Liver (tissue), 9 donors: ENCODE data around the gene EFHD1. TPM values are rescaled to one million over a fixed set of nuclear protein-coding genes. Genes with fewer than 3 reads are reported as not detected.
A peak's percentile ranks its signal among the peaks of the same experiment; 100 is the strongest.

ENCODE experiments used
- DNase-seq: peaks from one replicate; pipeline ENCODE4 v3.0.0-alpha.2; 2017; ENCODE audit warnings: low spot score
- H3K27ac ChIP-seq, 2 donors: one replicate each; pipeline ENCODE4 v1.7.0; 2013; ENCODE audit warnings: inconsistent platforms in 2 of 2, low read length in 2 of 2, control low read depth in 1 of 2, low read depth in 1 of 2, mild to moderate bottlenecking in 1 of 2
- H3K27me3 ChIP-seq, 4 donors: one replicate each; pipeline versions ENCODE4 v1.6.1 to v1.7.0; 2013; ENCODE audit warnings: low read length in 3 of 4, inconsistent platforms in 1 of 4, mild to moderate bottlenecking in 1 of 4, moderate library complexity in 1 of 4; ENCODE audit not compliant: control insufficient read depth in 4 of 4, insufficient read depth in 4 of 4
- H3K36me3 ChIP-seq, 4 donors: one replicate each; pipeline versions ENCODE4 v1.6.1 to v1.7.0; 2013; ENCODE audit warnings: low read length in 3 of 4, mild to moderate bottlenecking in 3 of 4, low read depth in 1 of 4, moderate library complexity in 1 of 4; ENCODE audit not compliant: control insufficient read depth in 4 of 4, insufficient read depth in 3 of 4
- H3K4me1 ChIP-seq, 4 donors: one replicate each; pipeline versions ENCODE4 v1.6.1 to v1.7.0; 2013; ENCODE audit warnings: low read length in 3 of 4, mild to moderate bottlenecking in 3 of 4, moderate library complexity in 1 of 4; ENCODE audit not compliant: control insufficient read depth in 4 of 4, insufficient read depth in 4 of 4
- H3K4me3 ChIP-seq, 3 donors: one replicate each; pipeline versions ENCODE4 v1.6.1 to v1.7.0; 2013; ENCODE audit warnings: low read length in 3 of 3, control low read depth in 1 of 3, low read depth in 1 of 3, mild to moderate bottlenecking in 1 of 3
- H3K9ac ChIP-seq, 2 donors: one replicate each; pipeline ENCODE4 v1.7.0; 2013; ENCODE audit warnings: low read length in 2 of 2, mild to moderate bottlenecking in 2 of 2, moderate library complexity in 2 of 2, control low read depth in 1 of 2, low read depth in 1 of 2
- H3K9me3 ChIP-seq, 4 donors: one replicate each; pipeline versions ENCODE4 v1.6.1 to v1.7.0; 2013; ENCODE audit warnings: low read length in 3 of 4; ENCODE audit not compliant: control insufficient read depth in 4 of 4
- EGR1 ChIP-seq, 2 donors: IDR thresholded peaks; 2 replicates each; pipeline ENCODE4 v1.6.1; 2016 to 2018; ENCODE audit warnings: antibody characterized with exemption in 2 of 2, low read depth in 2 of 2
- FOXA1 ChIP-seq: IDR thresholded peaks from 2 replicates; pipeline ENCODE4 v1.6.1; 2016; ENCODE audit warnings: antibody characterized with exemption
- FOXA2 ChIP-seq: IDR thresholded peaks from 2 replicates; pipeline ENCODE4 v1.6.1; 2016; ENCODE audit warnings: antibody characterized with exemption
- HNF4A ChIP-seq, 2 donors: conservative IDR thresholded peaks; 2 replicates each; pipeline ENCODE4 v1.6.1; 2016; ENCODE audit warnings: antibody characterized with exemption in 2 of 2, mild to moderate bottlenecking in 2 of 2
- HNF4G ChIP-seq: IDR thresholded peaks from 2 replicates; pipeline ENCODE4 v1.6.1; 2016; ENCODE audit warnings: antibody characterized with exemption
- JUND ChIP-seq, 2 donors: IDR thresholded peaks; 2 replicates each; pipeline ENCODE4 v1.6.1; 2016; ENCODE audit warnings: antibody characterized with exemption in 2 of 2
- NR2F2 ChIP-seq: IDR thresholded peaks from 2 replicates; pipeline ENCODE4 v1.6.1; 2016; ENCODE audit warnings: antibody characterized with exemption
- RAD21 ChIP-seq, 2 donors: IDR thresholded peaks; 2 replicates each; pipeline ENCODE4 v1.6.1; 2016; ENCODE audit warnings: antibody characterized with exemption in 2 of 2, mild to moderate bottlenecking in 2 of 2
- RXRA ChIP-seq, 2 donors: IDR thresholded peaks; 2 replicates each; pipeline ENCODE4 v1.6.1; 2017 to 2018; ENCODE audit warnings: antibody characterized with exemption in 2 of 2, mild to moderate bottlenecking in 1 of 2
- SP1 ChIP-seq: IDR thresholded peaks from 2 replicates; pipeline ENCODE4 v1.6.1; 2018; ENCODE audit warnings: antibody characterized with exemption, mild to moderate bottlenecking
- TAF1 ChIP-seq: conservative IDR thresholded peaks from 2 replicates; pipeline ENCODE4 v1.6.1; 2016; ENCODE audit warnings: antibody characterized with exemption, mild to moderate bottlenecking
- YY1 ChIP-seq: IDR thresholded peaks from 2 replicates; pipeline ENCODE4 v1.6.1; 2016; ENCODE audit warnings: antibody characterized with exemption, mild to moderate bottlenecking
- WGBS: extraction: QIAGEN DNeasy Blood & Tissue Kit; methylation state at CpG from one replicate; pipeline ENCODE4 v1.1.7; 2013; 5-methylcytosine and 5-hydroxymethylcytosine counted together
- polyA plus RNA-seq, 2 donors: library from polyadenylated mRNA; stranded (reverse) in 1 of 2; unstranded in 1 of 2; fragments of 200-250 nt in 1 of 2; fragments of >200 nt in 1 of 2; fragmentation: Nextera tagmentation in 1 of 2; extraction: Ambion mirVana in 1 of 2; gene quantifications; one replicate each; pipeline versions ENCODE4 v1.2.1 to v1.2.3, GENCODE V29; 2013 to 2015
- total RNA-seq, 2 donors: library from RNA; depleted of rRNA; stranded (reverse); fragments of >200 nt; gene quantifications; one replicate each; pipeline ENCODE4 v1.2.3, GENCODE V29; 2014
- TF ChIP-seq, protein P1 (sequence below): IDR thresholded peaks from 2 replicates; pipeline ENCODE4 v1.6.1; 2016; ENCODE audit warnings: antibody characterized with exemption
- TF ChIP-seq, protein P2 (sequence below): IDR thresholded peaks from 2 replicates; pipeline ENCODE4 v1.6.1; 2016; ENCODE audit warnings: antibody characterized with exemption, mild to moderate bottlenecking
- TF ChIP-seq, protein P3 (sequence below): IDR thresholded peaks from 2 replicates; pipeline ENCODE4 v1.6.1; 2016; ENCODE audit warnings: antibody characterized with exemption
- TF ChIP-seq, protein P4 (sequence below): IDR thresholded peaks from 2 replicates; pipeline ENCODE4 v1.6.1; 2016; ENCODE audit warnings: antibody characterized with exemption
- donor health status: healthy.
- donor health status: healthy.
- donor health status: healthy.
- donor health status: healthy.
- donor health status: healthy.

EFHD1 gene
- total and polyA plus RNA-seq, 4 donors, result 3.3 to 28.5 (median 10.3) TPM

DNA sequence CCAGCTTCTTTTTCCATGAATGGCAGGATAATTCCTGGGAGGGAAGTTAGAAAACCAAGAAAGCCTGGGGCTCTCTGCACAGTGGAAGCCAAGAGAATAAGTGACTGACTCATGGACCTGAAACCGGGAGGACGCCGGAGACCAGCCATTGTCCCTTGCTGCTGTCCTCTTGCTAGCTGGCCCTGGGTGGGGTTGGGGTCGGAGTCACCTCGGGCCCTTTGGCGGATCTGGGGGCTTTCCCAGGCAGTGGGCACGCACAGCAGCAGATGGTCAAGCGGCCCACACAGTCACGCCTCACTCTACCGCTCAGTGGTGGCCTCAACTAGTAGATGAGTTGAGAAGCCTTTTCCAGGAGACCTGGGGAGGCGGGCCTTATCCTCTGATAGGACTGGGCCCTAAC lies 15.6 kb downstream of the EFHD1 start:
- TF ChIP-seq, protein P1, sequence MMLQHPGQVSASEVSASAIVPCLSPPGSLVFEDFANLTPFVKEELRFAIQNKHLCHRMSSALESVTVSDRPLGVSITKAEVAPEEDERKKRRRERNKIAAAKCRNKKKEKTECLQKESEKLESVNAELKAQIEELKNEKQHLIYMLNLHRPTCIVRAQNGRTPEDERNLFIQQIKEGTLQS, result no peak
- TF ChIP-seq TAF1 (no peak), RXRA (IDR thresholded peaks at IDR 0.05) (no peak), EGR1 (IDR thresholded peaks at IDR 0.05; ENCODE audit: low read depth in 2 of 2) (no peak), JUND (IDR thresholded peaks at IDR 0.05) (no peak), NR2F2 (no peak), SP1 (no peak), YY1 (no peak), HNF4A (conservative IDR thresholded peaks at IDR 0.05) (no peak), HNF4G (no peak), FOXA1 (no peak), RAD21 (IDR thresholded peaks at IDR 0.05) (no peak), FOXA2 (no peak)
- TF ChIP-seq, protein P2, sequence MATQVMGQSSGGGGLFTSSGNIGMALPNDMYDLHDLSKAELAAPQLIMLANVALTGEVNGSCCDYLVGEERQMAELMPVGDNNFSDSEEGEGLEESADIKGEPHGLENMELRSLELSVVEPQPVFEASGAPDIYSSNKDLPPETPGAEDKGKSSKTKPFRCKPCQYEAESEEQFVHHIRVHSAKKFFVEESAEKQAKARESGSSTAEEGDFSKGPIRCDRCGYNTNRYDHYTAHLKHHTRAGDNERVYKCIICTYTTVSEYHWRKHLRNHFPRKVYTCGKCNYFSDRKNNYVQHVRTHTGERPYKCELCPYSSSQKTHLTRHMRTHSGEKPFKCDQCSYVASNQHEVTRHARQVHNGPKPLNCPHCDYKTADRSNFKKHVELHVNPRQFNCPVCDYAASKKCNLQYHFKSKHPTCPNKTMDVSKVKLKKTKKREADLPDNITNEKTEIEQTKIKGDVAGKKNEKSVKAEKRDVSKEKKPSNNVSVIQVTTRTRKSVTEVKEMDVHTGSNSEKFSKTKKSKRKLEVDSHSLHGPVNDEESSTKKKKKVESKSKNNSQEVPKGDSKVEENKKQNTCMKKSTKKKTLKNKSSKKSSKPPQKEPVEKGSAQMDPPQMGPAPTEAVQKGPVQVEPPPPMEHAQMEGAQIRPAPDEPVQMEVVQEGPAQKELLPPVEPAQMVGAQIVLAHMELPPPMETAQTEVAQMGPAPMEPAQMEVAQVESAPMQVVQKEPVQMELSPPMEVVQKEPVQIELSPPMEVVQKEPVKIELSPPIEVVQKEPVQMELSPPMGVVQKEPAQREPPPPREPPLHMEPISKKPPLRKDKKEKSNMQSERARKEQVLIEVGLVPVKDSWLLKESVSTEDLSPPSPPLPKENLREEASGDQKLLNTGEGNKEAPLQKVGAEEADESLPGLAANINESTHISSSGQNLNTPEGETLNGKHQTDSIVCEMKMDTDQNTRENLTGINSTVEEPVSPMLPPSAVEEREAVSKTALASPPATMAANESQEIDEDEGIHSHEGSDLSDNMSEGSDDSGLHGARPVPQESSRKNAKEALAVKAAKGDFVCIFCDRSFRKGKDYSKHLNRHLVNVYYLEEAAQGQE, result no peak
- TF ChIP-seq, protein P3, sequence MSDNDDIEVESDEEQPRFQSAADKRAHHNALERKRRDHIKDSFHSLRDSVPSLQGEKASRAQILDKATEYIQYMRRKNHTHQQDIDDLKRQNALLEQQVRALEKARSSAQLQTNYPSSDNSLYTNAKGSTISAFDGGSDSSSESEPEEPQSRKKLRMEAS, result no peak
- TF ChIP-seq, protein P4, sequence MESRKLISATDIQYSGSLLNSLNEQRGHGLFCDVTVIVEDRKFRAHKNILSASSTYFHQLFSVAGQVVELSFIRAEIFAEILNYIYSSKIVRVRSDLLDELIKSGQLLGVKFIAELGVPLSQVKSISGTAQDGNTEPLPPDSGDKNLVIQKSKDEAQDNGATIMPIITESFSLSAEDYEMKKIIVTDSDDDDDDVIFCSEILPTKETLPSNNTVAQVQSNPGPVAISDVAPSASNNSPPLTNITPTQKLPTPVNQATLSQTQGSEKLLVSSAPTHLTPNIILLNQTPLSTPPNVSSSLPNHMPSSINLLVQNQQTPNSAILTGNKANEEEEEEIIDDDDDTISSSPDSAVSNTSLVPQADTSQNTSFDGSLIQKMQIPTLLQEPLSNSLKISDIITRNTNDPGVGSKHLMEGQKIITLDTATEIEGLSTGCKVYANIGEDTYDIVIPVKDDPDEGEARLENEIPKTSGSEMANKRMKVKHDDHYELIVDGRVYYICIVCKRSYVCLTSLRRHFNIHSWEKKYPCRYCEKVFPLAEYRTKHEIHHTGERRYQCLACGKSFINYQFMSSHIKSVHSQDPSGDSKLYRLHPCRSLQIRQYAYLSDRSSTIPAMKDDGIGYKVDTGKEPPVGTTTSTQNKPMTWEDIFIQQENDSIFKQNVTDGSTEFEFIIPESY, result no peak
- Histone ChIP-seq H3K9me3 (no peaks in the 10 kb centered on the region), H3K36me3 (no peaks in the 10 kb centered on the region), H3K4me3 (no peak overlapping the region), H3K27me3 (no peaks in the 10 kb centered on the region), H3K27ac (no peak overlapping the region), H3K9ac (no peak overlapping the region), H3K4me1 (peaks cover 0 to 18% (median 10%) of the 10 kb centered on the region in 4 donors)
- WGBS, result 95% methylated on average over 11 of the region's 11 CpGs
- no peak for DNase-seq

DNA sequence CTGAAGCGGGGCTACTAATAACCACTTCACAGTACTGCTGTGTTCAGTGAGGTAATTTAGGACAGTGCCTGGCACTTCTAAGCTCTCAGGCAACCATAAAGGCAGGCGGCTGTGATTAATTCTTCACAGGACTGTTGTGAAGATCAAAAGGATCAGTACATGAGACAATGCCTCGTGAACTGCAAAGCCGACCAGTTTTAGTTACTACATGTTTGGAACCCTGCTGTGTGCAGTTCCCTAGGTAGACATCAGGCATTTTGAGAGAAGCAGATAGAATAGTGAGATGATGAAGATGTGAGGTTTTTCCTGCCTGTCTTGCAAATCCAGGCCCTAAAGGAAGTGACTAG lies 19.1 kb downstream of the EFHD1 start:
- no peaks in the 10 kb centered on the region for H3K9me3 ChIP-seq
- peaks cover 0 to 26% (median 10%) of the 10 kb centered on the region in 4 donors for H3K4me1 ChIP-seq
- DNase-seq, result no peak
- TF ChIP-seq YY1, result peak; percentile 11
- no peak for TF ChIP-seq FOXA2
- WGBS, result 62% methylated on average over 4 of the region's 4 CpGs
- peak overlapping the region in 1 of 2 donors; percentile 64 for H3K27ac ChIP-seq
- no peak overlapping the region for H3K9ac ChIP-seq
- H3K27me3 ChIP-seq, result no peaks in the 10 kb centered on the region
- H3K36me3 ChIP-seq, result no peaks in the 10 kb centered on the region
- H3K4me3 ChIP-seq, result no peak overlapping the region
